Activated naive CD4-positive, alpha-beta T cell treated with anti-CD3 and anti-CD28 coated beads, Interleukin-2, amount 50 U/mL, for 72 hours (primary cell): ENCODE data around the gene KXD1. TPM values are rescaled to one million over a fixed set of nuclear protein-coding genes. Genes with fewer than 3 reads are reported as not detected.
"Not testable (repeated sequence)": the region's sequence is repeated elsewhere in the genome, so short reads cannot be mapped to it uniquely, and the experiment has no call there.

ENCODE experiments used
- ATAC-seq, 2 donors: fragments of 150-1000 bp; cut with Tn5 transposase; 2 replicates each; pipeline ENCODE4 v1.10.0; 2021; ENCODE audit warnings: mild to moderate bottlenecking in 2 of 2, moderate library complexity in 2 of 2
- DNase-seq, 2 donors: peaks; one replicate each; pipeline ENCODE4 v3.0.0; 2021 to 2022; ENCODE audit warnings: low spot score in 2 of 2
- H3K27ac Mint-ChIP-seq, 2 donors: one replicate each; pipeline ENCODE4 v1.8.0; 2022; ENCODE audit warnings: mild to moderate bottlenecking in 2 of 2, mixed read lengths in 2 of 2
- H3K36me3 Mint-ChIP-seq, 2 donors: one replicate each; pipeline ENCODE4 v1.8.0; 2022; ENCODE audit warnings: mixed read lengths in 2 of 2
- H3K9me3 Mint-ChIP-seq, 2 donors: one replicate each; pipeline ENCODE4 v1.8.0; 2022; ENCODE audit warnings: mixed read lengths in 2 of 2
- total RNA-seq, 2 donors: library from RNA; stranded (reverse); gene quantifications; one replicate each; pipeline ENCODE4 v1.2.3, GENCODE V29; 2022

KXD1 gene
- total RNA-seq, 2 donors from 2014 or later = 75.8 to 122 TPM

DNA sequence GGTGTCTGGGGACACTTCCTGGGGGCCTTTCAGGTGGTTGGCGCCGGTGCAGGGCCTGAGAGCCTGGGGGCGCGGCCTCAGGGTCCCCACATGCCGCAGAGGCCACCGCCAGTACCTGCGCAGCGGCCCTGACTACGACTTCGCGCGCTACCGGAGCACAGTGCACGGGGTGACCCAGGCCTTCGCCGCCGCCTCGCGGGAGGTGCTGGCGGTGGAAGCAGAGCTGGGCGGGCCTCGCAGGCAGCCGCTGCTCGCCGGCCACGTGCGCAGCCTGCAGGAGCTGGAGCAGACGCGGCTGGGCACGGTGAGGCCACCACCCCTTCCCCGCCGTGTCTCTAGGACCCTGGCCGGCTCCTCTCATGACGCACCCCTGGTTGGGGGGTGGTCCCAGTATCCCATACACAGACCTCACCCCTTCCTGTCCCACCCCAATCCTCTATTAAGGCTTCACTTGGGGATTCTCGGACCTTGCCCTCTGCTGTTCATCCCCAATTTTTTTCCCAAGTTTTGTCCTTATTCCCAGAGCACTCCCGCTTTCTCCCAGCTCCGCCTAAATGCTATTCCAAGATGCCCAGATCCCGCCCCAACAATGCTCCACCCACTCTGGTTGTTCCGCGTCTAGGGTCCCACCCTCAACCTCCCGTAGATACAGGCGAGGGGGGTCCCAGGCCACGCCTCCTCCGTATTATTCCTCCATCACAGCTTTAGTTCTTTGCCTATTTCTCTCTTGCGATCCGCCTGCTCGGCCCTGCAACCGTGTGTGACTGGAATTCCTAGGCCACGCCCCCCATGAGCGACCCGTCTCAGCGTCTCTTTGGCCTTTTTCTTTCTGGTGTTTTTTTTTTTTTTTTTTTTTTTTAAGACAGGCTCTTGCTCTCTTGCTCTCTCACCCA lies 32.0 kb downstream of the KXD1 start:
- H3K9me3 Mint-ChIP-seq = no peaks in the 10 kb centered on the region
- peaks cover 0 to 8% of the 10 kb centered on the region in 2 donors for H3K36me3 Mint-ChIP-seq
- peak; percentile 69 for ATAC-seq
- peak overlapping the region; percentile 78 to 87 for H3K27ac Mint-ChIP-seq
- DNase-seq = peak; percentile 74 to 79

DNA sequence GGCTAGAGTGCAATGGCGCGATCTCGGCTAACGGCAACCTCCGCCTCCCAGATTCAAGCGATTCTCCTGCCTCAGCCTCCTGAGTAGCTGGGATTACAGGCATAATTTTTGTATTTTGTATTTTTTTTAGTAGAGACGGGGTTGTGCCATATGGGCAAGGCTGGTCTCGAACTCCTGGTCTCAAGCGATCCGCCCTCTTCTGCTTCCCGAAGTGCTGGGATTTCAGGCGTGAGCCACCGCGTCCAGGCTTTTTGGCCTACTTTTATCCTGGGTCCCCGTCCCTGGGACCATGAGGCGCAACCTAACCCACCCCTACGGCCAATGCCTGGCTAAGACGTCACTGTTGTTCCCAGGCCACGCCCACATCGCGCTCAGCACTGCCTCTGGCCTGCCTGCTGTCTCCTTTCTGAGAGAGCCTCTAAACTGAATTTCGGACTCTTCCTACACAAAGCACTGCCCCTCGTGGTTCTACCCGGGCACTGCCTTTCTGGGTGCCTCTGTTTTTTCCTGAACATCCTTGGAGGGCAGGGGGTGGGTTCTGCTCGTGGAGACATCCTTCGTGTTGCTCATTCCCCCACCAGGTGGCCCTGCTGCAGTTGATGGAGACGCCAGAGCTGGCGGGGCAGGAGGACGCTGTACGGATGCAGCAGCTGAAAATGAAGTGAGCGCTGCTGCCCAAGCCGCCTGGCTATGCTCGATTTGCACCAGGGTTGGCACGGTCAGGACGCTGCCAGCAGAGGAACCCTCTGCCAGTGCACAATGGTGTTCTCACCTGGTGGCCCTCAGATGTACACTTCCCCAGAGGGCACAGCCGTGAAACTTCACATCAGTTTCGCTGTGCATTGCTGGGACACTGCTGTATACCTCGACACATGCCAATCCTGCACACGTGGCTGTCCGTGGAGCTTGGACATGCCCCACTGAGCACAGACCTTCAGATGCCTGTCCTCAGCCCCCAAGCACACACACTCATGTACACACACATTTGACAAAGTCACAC lies 32.9 kb downstream of the KXD1 start:
- Mint-ChIP-seq H3K9me3 (no peaks in the 10 kb centered on the region), H3K36me3 (peaks cover 0 to 8% of the 10 kb centered on the region in 2 donors), H3K27ac (peak overlapping the region in 1 of 2 donors; percentile 87)
- ATAC-seq (no peak), DNase-seq (no peak)

DNA sequence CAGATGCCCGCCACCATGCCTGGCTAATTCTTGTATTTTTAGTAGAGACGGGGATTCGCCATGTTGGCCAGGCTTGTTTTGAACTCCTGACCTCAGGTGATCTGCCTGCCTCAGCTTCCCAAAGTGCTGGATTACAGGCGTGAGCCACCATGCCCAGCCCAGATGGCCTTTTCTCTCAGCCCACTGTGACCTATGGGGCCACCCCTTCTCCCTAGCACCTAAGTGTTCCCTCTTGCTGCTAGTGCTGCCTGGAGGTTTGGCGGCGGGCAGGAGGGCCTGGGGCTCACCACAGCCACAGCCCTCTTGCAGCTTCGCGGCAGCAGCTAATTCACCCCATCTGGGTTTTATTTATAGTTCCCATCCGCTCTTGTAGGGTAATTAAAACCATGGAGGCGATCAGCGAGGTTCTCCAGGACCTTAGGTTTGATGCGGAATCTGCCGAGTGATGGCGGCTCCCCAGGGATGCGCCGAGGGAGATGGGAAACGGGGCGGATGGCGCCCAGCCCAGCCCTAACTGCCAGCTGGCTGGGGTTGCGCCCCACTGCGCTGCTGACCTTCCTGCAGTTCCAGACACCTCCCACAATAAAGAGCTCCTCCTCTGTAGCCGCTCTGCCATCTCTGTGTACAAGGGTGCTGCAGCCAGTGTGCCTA lies 34.2 kb downstream of the KXD1 start:
- ATAC-seq (no peak), DNase-seq (no peak)
- Mint-ChIP-seq H3K27ac (no peak overlapping the region), H3K9me3 (no peaks in the 10 kb centered on the region), H3K36me3 (peaks cover 0 to 8% of the 10 kb centered on the region in 2 donors)

DNA sequence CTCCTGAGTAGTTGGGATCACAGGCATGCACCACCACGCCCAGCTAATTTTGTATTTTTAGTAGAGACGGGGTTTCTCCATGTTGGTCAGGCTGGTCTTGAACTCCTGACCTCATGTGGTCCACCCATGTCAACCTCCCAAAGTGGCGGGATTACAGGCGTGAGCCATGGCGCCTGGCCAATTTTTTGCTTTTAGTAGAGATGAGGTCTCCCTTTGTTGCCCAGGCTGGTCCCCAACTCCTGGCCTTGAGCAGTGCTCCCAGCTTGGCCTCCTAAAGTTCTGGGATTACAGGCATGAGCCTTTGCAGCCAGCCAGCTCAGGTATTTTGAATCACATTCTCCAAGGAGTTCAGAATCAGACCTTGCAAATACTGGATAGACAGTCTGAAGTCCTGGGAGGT lies 35.1 kb downstream of the KXD1 start:
- H3K9me3 Mint-ChIP-seq, ATAC-seq, H3K36me3 Mint-ChIP-seq: not testable (repeated sequence)

DNA sequence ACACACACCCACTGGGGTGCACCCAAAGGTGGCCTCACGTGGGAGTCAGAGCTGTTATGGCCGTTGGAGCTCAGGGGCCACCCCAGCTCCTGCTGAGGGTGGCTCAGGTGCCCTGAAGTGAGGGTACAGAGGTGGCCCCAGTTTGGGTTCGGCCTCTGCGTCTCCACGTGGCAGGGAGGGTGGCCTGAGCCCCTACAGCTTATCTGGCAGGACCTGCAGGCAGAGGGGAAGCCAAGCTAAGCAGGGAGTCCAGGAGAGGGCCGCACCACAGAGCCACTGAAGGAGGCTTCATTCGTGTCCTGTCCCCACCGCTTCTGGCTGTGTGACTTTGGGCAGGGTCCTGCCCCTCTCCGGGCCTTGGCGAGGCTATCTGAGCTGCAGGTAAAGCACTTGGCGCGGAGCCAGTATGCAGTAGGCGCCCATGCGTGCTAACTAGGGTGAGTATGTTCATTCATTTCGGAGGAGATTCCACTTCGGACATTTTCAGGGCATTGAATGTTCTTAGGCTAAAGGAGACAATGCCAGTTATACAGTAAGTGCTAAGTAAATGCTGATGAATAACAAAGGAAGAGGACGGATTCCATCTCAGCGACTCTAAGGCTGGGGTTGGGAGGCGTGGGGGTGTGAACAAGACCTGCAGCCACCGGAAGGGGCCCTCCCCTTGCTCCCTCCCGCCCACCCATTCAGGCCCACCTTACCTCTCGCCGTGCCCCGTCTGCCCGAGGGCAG lies 35.9 kb downstream of the KXD1 start:
- no peak for DNase-seq

More for the DNA sequence above, 35.1 kb downstream of the KXD1 start:
- not testable (repeated sequence) for H3K27ac Mint-ChIP-seq, DNase-seq

DNA sequence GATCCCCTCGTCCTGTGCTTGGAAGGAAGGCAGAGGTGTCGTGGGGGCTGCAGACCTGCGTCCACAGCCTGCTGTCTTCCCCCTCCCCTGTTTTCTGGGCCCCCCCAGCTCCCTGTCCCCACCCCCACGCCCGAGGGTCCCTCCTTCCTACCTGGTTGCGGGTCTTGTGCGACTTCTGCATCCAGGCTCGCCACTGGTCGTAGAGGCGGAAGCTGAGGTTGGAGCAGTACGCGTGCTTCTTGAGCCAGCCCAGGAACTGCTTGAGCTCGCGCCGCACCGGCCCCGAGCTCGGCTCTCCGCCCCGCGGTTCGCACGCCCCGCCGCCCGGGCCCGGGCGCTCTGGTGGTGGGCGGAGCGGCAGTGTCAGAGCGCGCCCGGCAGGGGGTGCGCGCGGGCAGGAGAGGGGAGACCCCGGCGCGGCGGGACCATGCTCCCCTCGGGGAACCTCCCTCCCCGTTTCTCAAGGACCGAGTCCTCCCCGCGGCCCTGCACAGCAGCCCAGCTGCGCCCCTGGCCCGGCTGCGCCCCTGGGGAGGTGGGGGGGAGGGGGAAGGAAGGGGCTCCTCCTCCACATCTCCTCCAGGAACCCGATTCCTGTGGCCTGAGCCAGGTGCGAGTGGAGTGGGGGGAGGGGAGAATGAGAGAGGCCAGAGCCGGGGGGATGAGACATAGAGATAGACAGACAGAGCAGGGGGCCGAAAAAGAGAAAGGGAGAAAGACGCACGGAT lies 36.6 kb downstream of the KXD1 start:
- Mint-ChIP-seq H3K9me3 (no peaks in the 10 kb centered on the region), H3K36me3 (no peaks in the 10 kb centered on the region), H3K27ac (no peak overlapping the region)
- ATAC-seq = peak; percentile 73 to 75
- peak; percentile 67 to 88 for DNase-seq

More for the DNA sequence above, 35.9 kb downstream of the KXD1 start:
- H3K27ac Mint-ChIP-seq = no peak overlapping the region
- no peak for ATAC-seq
- no peaks in the 10 kb centered on the region for H3K9me3 Mint-ChIP-seq
- no peaks in the 10 kb centered on the region for H3K36me3 Mint-ChIP-seq

DNA sequence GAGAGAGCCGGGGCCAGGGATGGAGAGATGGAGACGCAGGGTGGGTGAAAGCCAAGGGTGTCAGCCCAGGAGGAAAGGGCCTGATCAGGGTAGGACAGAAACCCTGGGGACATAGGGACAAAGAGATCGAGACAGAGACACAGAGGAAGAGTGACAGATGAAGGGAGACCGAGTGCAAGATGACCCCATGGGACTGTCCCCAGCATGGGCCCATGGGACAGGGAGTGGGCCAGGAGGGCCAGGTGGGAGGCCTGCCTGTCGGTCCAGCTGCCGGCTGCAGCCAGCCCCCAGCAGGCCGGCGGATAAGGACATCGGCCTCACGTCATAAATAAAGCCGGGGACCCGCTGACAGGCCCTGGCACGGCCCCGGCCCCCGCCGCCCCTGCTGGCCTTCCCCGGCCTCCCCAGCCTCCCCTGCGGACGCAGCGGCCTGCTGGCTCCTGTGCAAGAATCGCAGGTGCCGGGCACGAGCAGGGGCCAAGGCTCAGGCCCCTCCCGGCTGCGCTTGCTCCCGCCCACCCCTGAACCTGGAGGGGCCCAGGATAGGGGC lies 37.2 kb downstream of the KXD1 start:
- Mint-ChIP-seq H3K27ac (no peak overlapping the region), H3K36me3 (no peaks in the 10 kb centered on the region), H3K9me3 (no peaks in the 10 kb centered on the region)
- DNase-seq = no peak
- peak in 1 of 2 donors; percentile 23 for ATAC-seq

DNA sequence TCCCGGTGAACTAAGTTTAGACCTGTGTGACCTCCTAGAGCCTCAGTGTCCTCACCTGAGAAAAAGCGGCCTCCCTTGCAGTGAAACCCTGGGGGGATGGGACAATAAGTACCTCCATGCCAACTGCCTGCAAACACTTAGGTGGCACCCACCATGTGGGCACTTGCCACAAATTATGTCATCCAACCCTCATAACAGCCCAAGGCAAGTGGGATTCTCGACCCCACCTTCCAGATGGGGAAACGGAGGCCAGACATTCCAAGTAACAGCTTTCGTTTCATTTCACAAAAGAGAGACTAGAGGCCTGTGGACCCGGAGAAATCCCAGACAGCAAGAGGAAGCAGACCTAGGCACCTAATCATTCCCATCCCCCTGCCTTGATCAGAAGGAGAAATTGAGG lies 37.8 kb downstream of the KXD1 start:
- H3K36me3 Mint-ChIP-seq = no peaks in the 10 kb centered on the region
- H3K27ac Mint-ChIP-seq = no peak overlapping the region
- ATAC-seq (no peak), DNase-seq (no peak)
- H3K9me3 Mint-ChIP-seq = no peaks in the 10 kb centered on the region

DNA sequence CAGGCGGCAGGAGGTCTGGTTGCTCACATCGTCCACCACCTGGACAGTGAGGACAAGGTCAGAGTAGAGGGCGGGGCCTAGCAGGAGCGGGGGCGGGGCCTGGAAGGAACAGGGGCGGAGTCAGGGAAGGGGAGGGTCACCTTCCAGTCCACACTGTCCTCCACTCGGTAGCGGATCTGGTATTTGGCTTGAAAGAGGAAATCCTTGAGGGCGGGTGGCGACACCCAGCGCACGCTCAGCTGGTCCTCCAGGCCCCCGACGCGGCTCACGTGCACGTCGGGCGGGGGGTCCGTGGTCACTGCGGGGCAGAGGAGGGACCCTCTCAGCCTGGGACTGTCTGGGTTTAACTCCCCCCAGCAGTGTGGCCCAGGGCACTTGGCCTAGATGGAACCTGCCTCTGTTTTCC lies 39.1 kb downstream of the KXD1 start:
- DNase-seq = no peak
- no peaks in the 10 kb centered on the region for H3K36me3 Mint-ChIP-seq
- ATAC-seq = no peak
- no peak overlapping the region for H3K27ac Mint-ChIP-seq
- H3K9me3 Mint-ChIP-seq = no peaks in the 10 kb centered on the region

DNA sequence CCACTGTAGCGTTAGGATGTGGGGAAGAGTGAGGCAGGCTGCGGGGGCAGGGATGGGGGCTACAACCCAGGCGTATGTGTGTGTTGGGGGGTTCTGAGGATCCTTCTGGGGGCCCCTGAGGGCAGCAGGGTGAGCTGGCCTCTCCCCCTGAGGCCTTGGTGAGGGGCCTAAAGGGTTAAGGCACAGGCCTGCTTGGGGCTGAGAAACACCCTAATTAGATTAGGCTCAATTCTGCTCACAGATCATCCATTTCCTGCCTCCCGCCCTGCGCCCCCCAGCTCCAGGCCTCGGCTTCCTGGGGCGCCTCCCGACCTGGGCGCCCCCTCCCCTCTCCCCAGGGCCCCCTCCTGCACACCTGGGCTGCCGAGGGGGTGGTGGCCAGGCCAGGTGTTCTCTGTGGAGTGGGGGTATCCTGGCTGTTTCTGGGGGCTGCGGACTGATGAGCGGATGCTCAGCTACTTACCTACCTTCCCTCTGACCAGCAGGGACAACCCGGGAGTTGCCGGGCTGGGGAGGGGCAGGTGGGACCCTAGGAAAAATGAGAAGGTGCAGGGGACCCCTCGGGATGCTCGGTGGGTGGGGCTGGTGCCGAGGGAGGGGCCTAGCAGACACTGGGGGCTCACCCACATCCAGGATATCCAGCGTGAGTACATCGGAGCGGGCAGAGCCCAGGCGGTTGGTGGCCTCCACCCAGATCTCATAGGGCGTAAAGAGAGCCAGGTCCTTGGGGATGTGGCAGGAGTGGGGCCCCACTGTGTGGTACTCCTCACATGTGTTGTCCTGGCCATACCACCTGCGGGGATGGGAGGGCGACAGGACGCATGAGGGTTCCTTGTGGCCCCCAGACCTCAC lies 40.4 kb downstream of the KXD1 start:
- H3K36me3 Mint-ChIP-seq = no peaks in the 10 kb centered on the region
- H3K9me3 Mint-ChIP-seq = no peaks in the 10 kb centered on the region

DNA sequence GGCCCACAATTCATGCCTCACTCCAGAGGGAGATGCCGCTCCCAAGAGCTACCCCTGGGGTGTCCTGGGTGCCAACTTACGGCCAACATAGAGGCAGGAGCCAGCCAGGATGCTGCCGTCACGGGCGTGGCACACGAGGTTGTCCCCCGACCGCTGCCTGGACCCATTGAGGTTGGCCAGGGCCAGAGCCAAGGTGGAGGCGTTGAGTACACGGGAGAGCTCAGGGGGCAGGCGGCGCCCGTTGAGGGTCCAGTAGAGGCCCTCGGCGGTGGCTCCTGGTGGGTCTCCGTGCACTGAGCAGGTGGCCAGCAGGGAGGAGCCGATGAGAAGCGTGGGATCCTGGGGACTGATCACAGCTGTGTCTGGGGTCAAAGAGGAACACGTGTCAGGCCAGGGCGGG lies 41.8 kb downstream of the KXD1 start:
- no peak for DNase-seq
- Mint-ChIP-seq H3K9me3 (no peaks in the 10 kb centered on the region), H3K27ac (no peak overlapping the region)

More for the DNA sequence above, 40.4 kb downstream of the KXD1 start:
- H3K27ac Mint-ChIP-seq = no peak overlapping the region
- ATAC-seq (no peak), DNase-seq (no peak)

DNA sequence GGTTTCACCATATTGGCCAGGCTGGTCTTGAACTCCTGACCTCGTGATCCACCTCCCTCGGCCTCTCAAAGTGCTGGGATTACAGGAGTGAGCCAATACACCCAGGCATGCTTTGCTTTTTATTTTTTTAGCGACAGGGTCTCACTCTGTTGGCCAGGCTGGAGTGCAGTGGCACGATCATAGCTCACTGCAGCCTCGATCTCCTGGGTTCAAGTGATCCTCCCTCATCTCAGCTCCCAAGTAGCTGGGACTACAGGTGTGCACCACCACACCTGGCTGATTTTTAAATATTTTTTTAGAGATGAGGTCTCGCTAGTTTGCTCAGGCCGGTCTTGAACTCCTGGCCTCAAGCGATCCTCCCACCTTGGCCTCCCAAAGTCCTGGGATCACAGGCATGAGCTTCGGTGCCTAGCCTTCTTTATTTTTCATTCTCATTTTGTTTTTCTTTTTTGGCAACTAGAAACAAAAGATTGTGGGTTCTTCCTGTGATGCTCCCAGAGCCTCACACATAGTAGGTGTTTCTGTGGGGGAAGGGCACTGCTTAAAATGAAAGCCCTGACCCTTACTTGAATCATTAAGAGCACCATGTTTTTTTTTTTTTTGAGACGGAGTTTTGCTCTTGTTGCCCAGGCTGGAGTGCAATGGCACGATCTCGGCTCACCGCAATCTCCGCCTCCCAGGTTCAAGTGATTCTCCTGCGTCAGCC lies 43.2 kb downstream of the KXD1 start:
- H3K27ac Mint-ChIP-seq, ATAC-seq, DNase-seq, H3K9me3 Mint-ChIP-seq, H3K36me3 Mint-ChIP-seq: not testable (repeated sequence)

More for the DNA sequence above, 41.8 kb downstream of the KXD1 start:
- no peak for ATAC-seq
- no peaks in the 10 kb centered on the region for H3K36me3 Mint-ChIP-seq

DNA sequence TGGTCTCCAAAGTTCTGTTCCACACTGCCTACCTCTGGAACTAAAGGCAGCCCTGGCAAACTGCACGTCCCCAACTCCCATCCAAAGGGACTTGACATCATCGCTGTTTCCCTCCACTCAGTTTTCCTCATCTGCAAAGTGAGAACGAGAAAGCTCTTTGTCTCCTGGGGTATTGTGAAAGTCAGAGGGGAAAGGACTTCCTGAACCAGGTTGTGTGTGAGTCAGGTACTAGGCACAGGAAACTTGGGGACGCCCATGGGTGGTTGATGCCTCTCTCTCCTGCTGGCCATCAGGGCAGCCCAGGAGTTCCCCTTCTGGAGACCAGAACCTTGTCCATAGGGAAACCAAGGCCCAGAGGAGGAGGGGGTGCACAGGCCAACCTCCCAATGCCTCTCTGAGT lies 44.2 kb downstream of the KXD1 start:
- Mint-ChIP-seq H3K36me3 (no peaks in the 10 kb centered on the region), H3K27ac (no peak overlapping the region), H3K9me3 (no peaks in the 10 kb centered on the region)
- ATAC-seq (no peak), DNase-seq (no peak)
